Astrocyte of the cerebellum (primary cell): ENCODE measurements around the gene PSMB11.

Experiments used
- DNase-seq: peaks from one replicate; pipeline ENCODE4 v3.0.0-alpha.2; 2011; ENCODE audit warnings: low read depth
- H3K4me3 ChIP-seq: 2 replicates; pipeline ENCODE4 v1.5.1; 2011; ENCODE audit warnings: mild to moderate bottlenecking, low read depth, low read length, moderate library complexity
- in situ Hi-C: cut with HindIII; loops from 2 replicates; pipeline ENCODE4 v1.10.0; 2017; ENCODE audit warnings: low sequenced_read_pairs
- TF ChIP-seq, protein P1 (sequence below): IDR thresholded peaks from 2 replicates; pipeline ENCODE4 v1.5.1; 2012; ENCODE audit warnings: low read length, low read depth, moderate library complexity, mild to moderate bottlenecking; ENCODE audit errors: missing control alignments

The PSMB11 gene

DNA sequence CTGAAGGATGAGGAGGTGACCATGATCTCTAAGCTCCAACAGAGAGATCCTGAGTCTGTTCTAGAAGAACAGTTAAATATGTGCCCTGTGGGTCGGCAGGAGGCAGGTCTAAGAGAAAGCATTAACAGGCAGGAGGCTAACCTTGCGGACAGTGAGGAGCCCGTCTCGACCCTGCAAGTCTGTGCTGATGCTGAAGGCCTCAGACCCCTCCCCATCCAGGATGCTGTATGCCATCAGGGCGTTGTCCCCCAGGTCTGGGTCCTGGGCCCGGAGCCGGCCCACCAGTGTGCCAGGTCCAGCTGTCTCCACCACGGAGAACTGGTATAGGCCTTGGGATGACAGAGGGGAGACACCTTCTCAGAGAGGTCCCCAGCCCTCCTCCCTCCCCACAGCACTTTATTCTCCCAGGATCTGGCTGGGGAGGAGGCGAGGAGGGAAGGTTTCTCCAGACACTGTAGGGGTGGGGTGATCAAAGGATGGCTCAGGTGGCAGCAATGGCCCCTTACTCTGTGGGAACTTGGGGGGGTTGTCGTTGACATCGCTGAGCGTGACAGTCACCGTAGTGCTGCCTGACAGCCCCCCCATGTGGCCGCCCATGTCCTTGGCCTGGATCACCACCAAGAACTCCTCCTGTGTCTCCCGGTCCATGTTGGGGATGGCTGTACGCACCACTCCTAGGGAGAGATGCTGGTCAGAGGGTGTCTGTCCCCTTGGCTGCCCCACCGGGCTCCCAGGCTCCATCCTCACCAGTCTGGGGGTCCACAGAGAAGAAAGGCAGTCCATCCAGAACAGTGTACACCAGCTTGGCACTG is 12.2 kb downstream of the PSMB11 start:
- DNase-seq: no peak
- no peak overlapping the region for H3K4me3 ChIP-seq
- in situ Hi-C loops: no loop called here
- TF ChIP-seq, protein P1, sequence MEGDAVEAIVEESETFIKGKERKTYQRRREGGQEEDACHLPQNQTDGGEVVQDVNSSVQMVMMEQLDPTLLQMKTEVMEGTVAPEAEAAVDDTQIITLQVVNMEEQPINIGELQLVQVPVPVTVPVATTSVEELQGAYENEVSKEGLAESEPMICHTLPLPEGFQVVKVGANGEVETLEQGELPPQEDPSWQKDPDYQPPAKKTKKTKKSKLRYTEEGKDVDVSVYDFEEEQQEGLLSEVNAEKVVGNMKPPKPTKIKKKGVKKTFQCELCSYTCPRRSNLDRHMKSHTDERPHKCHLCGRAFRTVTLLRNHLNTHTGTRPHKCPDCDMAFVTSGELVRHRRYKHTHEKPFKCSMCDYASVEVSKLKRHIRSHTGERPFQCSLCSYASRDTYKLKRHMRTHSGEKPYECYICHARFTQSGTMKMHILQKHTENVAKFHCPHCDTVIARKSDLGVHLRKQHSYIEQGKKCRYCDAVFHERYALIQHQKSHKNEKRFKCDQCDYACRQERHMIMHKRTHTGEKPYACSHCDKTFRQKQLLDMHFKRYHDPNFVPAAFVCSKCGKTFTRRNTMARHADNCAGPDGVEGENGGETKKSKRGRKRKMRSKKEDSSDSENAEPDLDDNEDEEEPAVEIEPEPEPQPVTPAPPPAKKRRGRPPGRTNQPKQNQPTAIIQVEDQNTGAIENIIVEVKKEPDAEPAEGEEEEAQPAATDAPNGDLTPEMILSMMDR: peak; percentile 5

- in situ Hi-C loops: no loop called here
- no peak for DNase-seq
- no peak overlapping the region for H3K4me3 ChIP-seq
- TF ChIP-seq, protein P1: no peak
These were observed 13.1 kb downstream of the PSMB11 start for GRCh38 chr14:23055147-23055550.

DNA sequence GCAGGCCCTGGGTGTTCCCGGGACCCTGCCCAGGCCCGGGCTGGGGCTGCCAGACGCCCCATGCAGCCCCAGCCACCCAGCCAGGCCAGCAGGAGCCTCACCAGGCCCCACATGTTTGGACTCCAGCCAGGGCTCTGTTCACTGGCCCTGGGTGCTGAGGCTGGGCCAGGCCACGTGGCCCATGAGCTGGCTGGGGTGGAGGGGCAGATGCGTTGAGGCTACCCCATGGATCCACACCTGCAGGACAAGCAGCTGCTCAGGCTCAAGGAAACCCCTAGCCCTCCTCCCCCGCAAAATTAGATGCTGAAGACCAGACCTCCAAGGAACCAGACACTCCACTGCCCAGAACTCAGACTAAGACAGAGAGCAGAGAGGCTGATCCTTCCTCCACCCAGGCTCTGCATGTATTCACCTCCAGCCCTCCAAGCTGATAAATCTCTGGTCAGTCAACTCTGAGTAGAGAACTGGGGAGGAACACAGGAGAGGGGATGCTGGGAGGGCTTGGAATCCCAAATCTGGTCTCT is 13.7 kb downstream of the PSMB11 start:
- in situ Hi-C loops: no loop called here
- DNase-seq: no peak
- H3K4me3 ChIP-seq: no peak overlapping the region
- TF ChIP-seq, protein P1: no peak

DNA sequence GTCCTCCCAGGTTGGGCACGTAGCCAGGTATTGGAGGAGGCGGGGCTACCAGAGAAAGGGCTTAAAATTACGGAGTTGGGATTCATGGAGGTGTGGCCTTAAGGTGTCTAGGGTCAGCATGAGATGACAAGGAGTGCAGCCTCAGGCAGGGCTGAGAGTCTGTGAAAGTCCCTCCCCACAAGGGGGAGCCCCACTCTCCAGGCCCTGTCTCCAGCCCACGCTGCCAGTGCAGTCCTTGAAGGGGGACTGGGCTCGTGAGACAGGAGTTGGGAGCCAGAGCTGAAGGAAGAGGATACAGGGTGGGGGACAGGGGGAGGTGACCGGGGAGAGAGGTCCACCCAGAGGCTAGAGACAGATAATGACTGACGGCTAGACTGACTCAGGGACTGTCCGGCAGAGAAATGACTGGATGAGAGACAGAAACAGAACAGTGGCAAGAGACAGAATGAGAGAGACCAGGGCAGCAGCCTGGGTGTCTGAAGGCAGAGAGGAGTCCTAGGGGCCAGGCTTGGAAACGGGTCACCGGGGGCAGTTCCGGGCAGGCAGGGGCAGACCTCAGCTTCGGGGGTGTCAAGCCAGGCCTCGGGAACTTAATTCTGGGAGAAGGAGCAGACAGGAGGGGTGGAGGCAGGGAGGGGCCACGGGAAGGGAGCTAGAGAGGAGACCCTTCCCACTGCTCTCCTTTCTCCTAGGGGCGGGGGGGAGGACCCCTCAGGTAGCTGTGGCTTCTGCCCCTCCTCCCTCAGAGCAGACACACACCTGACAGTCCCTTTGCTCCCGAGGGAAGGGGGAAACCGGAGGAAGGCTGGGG is 14.3 kb downstream of the PSMB11 start:
- TF ChIP-seq, protein P1: peak; percentile 89
- in situ Hi-C loops: no loop called here
- peak; percentile 27 for DNase-seq
- H3K4me3 ChIP-seq: peak overlapping the region; percentile 54

DNA sequence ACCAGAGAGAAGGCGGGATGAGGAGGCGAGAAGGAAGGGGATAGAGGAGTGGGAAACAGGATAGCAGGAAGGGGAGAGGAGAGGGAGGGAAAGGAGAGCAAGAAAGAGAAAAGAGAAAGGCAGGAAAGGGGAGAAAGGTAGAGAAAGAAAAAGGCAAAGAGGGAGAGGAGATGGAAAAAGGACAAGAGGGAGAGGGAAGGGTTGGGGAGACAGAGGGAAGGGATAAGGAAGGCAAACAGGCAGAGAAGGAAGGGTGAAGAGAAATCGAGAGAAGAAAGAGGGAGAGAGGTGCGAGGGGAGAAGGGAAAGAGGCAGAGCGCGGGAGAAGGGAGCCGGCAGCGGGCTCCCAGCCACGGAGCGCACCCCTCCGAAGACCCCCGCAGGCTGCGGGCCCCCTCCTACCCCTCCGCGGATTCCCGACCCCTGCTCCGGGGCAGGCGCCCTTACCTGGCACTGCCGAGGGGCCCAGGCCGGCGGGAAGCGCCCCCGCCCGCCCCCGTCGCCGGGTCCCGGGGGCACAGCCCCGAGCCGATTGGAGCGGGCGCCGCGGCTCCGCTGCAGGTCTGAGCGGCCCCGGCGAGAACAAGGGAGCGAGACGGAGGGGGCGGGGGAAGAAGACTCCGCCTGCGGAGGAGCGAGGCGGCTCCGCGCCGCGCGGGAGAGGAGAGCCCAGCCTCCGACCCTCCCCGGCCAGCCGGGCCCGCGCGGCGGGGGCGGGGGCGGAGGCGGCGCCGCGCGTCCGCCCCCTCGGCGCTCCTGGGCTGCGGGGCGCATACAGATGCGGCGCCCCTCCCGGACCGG is 15.1 kb downstream of the PSMB11 start, which contains the start of gene CDH24:
TSS of gene CDH24 (minus strand) at position 565 of the 801 bp plus-strand sequence. CDS start 1,787 bp downstream, outside the sequence.
- peak; percentile 36 for DNase-seq
- TF ChIP-seq, protein P1: no peak
- in situ Hi-C loops: no loop called here
- H3K4me3 ChIP-seq: peak within 1 kb of the TSS; percentile 54
